Measurements from ENCODE around the gene PI4K2A. TPM values are rescaled to one million over a fixed set of nuclear protein-coding genes. Genes with fewer than 3 reads are reported as not detected.

Gene PI4K2A
- polyA plus RNA-seq, 1 donor: 10.2 TPM

DNA sequence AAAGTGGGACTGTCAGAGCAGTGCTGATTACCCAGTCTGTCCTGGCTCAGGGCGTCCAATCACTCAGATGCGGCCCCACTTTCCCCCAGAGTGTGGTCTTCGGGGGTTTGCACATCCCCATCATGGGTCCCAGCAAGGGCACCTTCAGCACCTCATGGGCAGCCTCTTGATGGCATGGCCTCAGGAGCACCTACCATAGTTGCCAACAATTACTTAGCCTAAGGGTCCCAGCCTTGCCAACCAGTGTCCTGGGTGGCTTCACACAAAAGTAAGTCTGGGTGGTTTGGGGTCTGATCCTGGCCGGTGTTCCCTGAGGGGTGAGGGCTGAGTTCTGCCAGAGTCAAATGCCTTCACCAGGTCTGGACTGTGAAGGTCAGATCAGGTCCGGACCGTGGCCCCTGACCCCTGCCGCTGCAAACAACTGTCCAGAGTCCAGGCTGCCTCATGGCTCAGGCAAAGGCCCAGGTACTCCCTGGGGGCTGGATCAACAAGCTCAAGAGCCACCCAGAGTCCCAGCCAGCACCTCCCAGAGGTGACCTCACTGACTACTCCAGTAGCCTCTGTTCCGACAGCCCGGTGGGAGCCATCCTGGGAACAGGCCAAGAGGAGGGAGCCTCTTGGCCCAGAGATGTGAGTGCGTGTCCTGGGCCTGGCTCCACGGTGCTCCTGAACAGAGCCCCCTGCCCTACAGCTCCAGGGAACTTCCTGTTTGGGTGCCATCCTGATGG, 66.8 kb downstream of the PI4K2A start:
- no peak for DNase-seq

DNA sequence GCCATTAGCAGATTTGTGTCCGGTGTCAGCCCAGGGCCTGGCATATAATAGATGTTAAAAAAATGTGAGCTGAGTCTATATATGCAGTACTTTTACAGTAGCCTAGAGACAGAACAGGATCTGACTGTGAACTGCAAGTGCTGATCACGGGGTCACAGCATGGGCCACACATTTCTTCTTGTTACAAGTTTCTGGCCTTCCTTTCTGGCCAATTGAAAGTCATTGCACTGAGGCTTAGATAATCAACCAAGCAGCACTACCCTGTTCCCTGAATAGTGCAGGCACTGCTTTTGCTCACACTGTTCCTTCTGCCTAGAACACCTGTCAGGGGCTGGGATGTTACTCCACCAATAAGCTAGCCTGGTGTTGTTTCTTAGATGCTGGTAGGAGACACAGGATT, 67.7 kb downstream of the PI4K2A start:
- no peak for DNase-seq

DNA sequence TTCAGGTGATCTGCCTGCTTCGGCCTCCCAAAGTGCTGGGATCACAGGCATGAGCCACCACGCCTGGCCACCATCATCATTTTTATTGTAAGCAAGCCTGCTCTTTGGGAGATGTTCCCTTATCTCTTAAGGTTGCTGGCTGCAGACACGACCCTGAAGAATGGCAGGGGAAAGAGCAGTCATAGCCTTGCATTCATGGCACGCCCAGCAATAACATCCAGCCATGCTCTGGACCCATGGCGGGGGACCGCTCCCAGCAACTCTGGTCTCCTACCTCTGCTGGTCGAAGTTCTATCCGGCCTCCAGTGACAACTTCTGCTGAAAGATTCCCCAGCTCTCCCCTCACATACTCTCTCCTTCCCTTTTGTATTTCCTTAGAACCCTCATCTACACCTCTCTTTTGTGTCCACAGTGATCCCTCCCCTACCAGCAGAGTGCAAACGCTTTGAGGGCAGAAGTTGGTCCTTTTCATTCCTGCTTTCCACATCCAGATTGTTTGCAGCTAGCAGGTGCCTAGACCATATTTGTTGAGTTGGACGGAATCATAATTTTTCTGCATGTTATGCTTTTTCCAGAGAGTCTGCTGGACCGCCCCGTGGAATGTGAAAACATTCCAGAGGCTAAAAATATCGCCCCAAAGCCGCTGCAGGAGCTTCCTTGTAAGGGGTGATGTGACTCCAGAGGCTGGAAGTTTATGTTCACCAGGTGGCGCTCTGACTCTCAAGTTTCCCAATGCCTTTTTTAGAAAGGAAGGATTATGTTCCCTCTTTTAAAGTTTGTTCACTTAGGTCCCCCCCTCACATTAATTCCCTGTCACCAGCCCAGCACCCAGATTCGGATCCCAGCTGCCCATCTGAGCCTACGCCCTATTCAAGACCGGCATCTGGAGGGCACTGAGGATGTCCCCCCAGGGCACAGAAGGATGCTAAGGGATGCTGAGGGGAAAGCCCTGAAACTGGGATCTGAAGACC, 68.8 kb downstream of the PI4K2A start:
- DNase-seq: peak; percentile 87

DNA sequence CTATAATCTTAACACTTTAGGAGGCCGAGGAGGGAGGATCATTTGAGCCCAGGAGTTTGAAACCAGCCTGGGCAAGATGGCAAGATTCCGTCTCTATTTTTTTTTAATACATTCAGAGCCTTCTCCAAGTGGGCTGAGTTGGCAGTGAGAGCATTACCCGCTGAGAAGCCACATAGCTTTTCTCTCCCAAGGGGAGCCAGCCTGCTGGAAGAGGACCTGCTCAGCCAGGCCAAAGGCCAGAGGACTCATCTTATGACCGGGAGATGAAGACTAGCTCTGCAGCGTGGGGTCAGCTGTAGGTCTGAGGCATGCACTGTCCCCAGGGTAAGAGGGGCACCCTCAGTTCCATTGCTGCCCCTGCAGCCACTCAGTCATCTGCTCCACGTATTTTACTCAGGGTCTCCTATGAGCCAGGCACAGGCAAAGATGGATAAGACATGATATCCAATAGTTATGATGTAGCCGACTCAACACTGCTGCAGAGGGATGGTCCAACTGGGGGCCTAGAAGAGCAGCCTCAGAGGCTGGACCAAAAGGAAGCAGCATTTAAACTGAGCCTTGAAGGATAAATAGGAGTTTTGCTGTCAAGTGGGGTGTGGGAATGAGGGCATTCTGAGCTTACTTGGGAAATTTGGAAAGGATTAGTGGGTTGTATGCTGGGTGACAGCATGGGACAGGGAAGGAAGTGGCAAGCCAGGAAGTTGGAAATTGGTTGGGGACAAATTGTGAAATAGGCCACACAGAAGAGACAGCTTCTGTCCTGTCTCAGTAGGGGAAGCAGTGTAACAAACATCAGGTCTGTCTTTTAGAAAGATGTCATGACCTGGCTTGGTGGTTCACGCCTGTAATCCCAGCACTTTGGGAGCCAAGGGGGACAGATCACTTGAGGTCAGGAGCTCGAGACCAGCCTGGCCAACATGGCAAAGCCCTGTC, 71.4 kb downstream of the PI4K2A start:
- DNase-seq: no peak

- DNase-seq: peak; percentile 91
These were observed 72.9 kb downstream of the PI4K2A start, which contains the start of gene MARVELD1 for GRCh38 chr10:97713339-97713825. Gene MARVELD1 (plus strand): TSS chr10:97713730. CDS start chr10:97713877, 147 bp downstream.

DNA sequence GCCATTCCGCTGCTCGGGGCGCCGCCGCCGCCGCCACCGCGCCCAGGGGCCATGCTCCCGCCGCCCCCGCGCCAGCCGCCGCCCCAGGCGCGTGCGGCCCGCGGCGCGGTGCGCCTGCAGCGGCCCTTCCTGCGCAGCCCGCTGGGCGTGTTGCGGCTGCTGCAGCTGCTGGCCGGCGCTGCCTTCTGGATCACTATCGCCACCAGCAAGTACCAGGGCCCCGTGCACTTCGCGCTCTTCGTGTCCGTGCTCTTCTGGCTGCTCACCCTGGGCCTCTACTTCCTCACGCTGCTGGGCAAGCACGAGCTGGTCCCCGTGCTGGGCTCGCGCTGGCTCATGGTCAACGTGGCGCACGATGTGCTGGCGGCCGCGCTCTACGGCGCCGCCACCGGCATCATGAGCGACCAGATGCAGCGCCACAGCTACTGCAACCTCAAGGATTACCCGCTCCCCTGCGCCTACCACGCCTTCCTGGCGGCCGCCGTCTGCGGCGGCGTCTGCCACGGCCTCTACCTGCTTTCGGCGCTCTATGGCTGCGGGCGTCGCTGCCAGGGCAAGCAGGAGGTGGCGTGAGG, 73.4 kb downstream of the PI4K2A start:
- peak; percentile 78 for DNase-seq

- DNase-seq: peak; percentile 88
These were observed 74.2 kb downstream of the PI4K2A start for GRCh38 chr10:97714401-97715258.

GRCh38 chr10:97715259-97715874, 74.9 kb downstream of the PI4K2A start:
- DNase-seq: no peak

- DNase-seq: no peak
These were observed 77.2 kb downstream of the PI4K2A start for GRCh38 chr10:97717627-97718026.

GRCh38 chr10:97718178-97718577, 77.7 kb downstream of the PI4K2A start:
- DNase-seq: no peak

- DNase-seq: no peak
These were observed 78.2 kb downstream of the PI4K2A start for GRCh38 chr10:97718659-97719142.

GRCh38 chr10:97719602-97720001, 79.1 kb downstream of the PI4K2A start:
- no peak for DNase-seq

- DNase-seq: no peak
These were observed 81.7 kb downstream of the PI4K2A start for GRCh38 chr10:97721871-97722780.

- no peak for DNase-seq
These were observed 82.5 kb downstream of the PI4K2A start for GRCh38 chr10:97723001-97723400.

DNA sequence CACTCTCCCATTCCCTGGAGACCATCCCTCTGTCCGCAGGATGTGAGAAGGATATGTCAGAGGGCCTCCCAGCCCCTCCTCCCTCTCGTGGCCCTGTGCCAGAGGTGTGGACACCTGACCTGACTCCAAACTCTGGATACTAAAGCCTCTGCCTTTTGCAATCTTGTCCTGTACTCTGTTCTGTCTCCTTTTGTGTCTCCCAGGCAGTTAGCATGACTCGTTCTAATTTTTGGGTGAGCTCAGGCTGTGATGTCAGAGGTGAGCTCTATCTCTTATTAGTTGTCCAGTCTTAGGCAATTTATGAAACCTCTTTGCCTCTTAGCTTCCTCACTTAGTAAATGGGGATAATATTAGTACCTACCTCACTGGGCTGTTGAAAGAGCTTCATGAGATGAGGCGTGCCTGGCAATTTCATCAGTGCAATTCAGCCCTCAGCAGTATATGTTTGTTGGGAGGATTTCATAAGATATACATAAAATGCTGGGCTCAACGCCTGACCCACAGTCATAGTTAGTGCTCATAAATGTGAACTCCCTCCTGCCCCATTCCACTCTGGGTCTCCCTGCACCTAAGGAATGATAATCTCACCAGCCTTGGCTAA, 84.0 kb downstream of the PI4K2A start:
- no peak for DNase-seq
